Brain microvascular endothelial cell (primary cell): ENCODE results near the gene TPD52L2.
A peak's percentile ranks its signal among the peaks of the same experiment; 100 is the strongest.

Experiments
- DNase-seq: peaks from one replicate; pipeline ENCODE4 v3.0.0-alpha.2; 2020
- H3K27ac ChIP-seq: fragments of 250-450 bp; sonication (Bioruptor Pico); 2 replicates; pipeline ENCODE4 v1.5.1; 2020; ENCODE audit warnings: mild to moderate bottlenecking, moderate library complexity
- H3K27me3 ChIP-seq: fragments of 250-450 bp; sonication (Bioruptor Pico); replicated peaks from 2 replicates; pipeline ENCODE4 v1.5.1; 2020; ENCODE audit warnings: mild to moderate bottlenecking
- H3K36me3 ChIP-seq: fragments of 250-450 bp; sonication (Bioruptor Pico); replicated peaks from 2 replicates; pipeline ENCODE4 v1.5.1; 2020; ENCODE audit warnings: mild to moderate bottlenecking
- H3K4me3 ChIP-seq: 2 replicates; pipeline ENCODE4 v1.5.1; 2011; ENCODE audit warnings: low read depth, mild to moderate bottlenecking, control low read depth, low read length, moderate library complexity
- CTCF ChIP-seq: IDR thresholded peaks from 2 replicates; pipeline ENCODE4 v1.5.1; 2011; ENCODE audit warnings: low read depth, mild to moderate bottlenecking, moderate library complexity, low read length, control low read depth, inconsistent platforms; ENCODE audit errors: missing control alignments
- in situ Hi-C: cut with HindIII; loops from 2 replicates; pipeline ENCODE4 v1.10.0; 2017; ENCODE audit warnings: low sequenced_read_pairs, low pct_ligation_motif_present

The TPD52L2 gene

GRCh38 chr20:63831993-63832686 is 32.9 kb upstream of the TPD52L2 start:
- H3K36me3 ChIP-seq = no peaks in the 10 kb centered on the region
- peaks cover 4% of the 10 kb centered on the region for H3K27me3 ChIP-seq
- in situ Hi-C loops = no loop called here
- no peak overlapping the region for H3K27ac ChIP-seq
- no peak for TF ChIP-seq CTCF
- peak overlapping the region; percentile 29 for H3K4me3 ChIP-seq
- DNase-seq = no peak

DNA sequence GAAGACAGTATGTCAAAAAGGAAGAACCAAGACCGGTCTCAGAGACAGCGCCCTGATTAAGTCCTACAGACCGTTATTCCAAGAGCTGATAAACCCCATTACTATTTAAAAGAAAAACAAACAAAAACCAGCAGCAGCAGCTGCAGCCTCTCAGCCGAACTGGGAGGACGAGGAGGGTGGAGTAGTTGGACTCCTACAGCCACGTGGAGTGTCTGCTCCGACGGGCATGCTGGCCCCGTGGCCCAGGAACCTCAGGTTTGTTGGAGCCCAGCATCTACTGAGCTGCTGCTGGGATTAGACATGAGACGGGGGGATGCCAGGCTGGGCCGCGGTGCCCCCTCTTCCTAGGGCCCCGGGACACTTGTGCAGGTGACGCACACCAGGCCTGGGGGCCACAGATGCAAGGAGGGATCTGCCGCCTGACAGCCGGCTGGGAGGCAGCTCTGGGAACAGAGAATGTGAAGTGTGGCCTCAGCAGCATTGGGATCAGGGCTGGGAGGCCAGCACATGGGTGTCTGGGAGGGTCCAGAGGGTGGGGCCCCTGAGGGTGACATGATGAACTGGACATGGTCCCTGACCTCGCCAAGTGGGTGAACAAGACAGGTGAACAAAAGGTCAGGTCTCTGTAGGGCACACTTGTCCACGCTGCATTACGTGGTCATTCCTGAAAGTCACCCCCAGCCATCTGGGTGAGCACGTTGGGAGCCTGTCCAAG is 31.1 kb upstream of the TPD52L2 start:
- in situ Hi-C loops = no loop called here
- Histone ChIP-seq H3K27ac (no peak overlapping the region), H3K4me3 (no peak overlapping the region), H3K27me3 (peaks cover 1% of the 10 kb centered on the region), H3K36me3 (no peaks in the 10 kb centered on the region)
- DNase-seq = peak; percentile 57
- TF ChIP-seq CTCF = no peak

DNA sequence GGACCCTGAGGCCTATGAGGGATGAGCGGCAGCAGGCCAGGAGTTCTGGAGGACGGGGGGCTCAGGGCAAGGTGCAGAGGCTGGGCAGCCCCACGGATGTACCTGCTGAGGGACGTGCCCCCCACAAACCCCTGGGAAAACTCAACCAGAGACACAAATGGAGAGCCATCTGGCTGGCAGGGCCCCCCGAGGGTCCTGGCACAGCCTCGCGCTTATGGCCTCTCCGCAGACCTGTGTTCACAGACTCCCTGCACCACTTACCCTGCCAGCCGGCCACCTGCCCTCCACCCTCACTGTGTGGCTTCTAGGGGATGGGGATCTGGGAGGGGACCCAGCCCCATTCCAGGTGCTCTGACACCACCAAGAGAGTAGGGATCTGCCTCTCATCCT is 30.6 kb upstream of the TPD52L2 start:
- DNase-seq = no peak
- TF ChIP-seq CTCF = no peak
- H3K36me3 ChIP-seq = no peaks in the 10 kb centered on the region
- no peak overlapping the region for H3K4me3 ChIP-seq
- in situ Hi-C loops = no loop called here
- no peaks in the 10 kb centered on the region for H3K27me3 ChIP-seq
- no peak overlapping the region for H3K27ac ChIP-seq

GRCh38 chr20:63835021-63835858 is 29.8 kb upstream of the TPD52L2 start:
- no peaks in the 10 kb centered on the region for H3K27me3 ChIP-seq

More at GRCh38 chr20:63835021-63835858, 29.8 kb upstream of the TPD52L2 start:
- Histone ChIP-seq H3K36me3 (no peaks in the 10 kb centered on the region), H3K4me3 (no peak overlapping the region), H3K27ac (no peak overlapping the region)
- in situ Hi-C loops = no loop called here
- TF ChIP-seq CTCF = no peak
- peak; percentile 97 for DNase-seq
